ENCODE results near the gene SLC24A3. TPM values are rescaled to one million over a fixed set of nuclear protein-coding genes. Genes with fewer than 3 reads are reported as not detected.

Gene SLC24A3
- total RNA-seq, 4 donors from 2014 or later: 12.9 to 49.8 (median 27.6) TPM

GRCh38 chr20:19387251-19387650 lies 174.8 kb downstream of the SLC24A3 start:
- H3K4me1 ChIP-seq: no peaks in the 10 kb centered on the region
- DNase-seq: no peak
- no peaks in the 10 kb centered on the region for H3K36me3 ChIP-seq
- intact Hi-C loops (cut with DNase I; ENCODE audit: low total_unique reads): no loop called here
- no peak overlapping the region for H3K4me3 ChIP-seq
- no peaks in the 10 kb centered on the region for H3K9me3 ChIP-seq
- no peak overlapping the region for H3K27ac ChIP-seq
- TF ChIP-seq, protein P1, sequence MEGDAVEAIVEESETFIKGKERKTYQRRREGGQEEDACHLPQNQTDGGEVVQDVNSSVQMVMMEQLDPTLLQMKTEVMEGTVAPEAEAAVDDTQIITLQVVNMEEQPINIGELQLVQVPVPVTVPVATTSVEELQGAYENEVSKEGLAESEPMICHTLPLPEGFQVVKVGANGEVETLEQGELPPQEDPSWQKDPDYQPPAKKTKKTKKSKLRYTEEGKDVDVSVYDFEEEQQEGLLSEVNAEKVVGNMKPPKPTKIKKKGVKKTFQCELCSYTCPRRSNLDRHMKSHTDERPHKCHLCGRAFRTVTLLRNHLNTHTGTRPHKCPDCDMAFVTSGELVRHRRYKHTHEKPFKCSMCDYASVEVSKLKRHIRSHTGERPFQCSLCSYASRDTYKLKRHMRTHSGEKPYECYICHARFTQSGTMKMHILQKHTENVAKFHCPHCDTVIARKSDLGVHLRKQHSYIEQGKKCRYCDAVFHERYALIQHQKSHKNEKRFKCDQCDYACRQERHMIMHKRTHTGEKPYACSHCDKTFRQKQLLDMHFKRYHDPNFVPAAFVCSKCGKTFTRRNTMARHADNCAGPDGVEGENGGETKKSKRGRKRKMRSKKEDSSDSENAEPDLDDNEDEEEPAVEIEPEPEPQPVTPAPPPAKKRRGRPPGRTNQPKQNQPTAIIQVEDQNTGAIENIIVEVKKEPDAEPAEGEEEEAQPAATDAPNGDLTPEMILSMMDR (IDR thresholded peaks at IDR 0.05): no peak
- TF ChIP-seq POLR2A (IDR thresholded peaks at IDR 0.05): no peak
- no peaks in the 10 kb centered on the region for H3K27me3 ChIP-seq

- Histone ChIP-seq H3K27me3 (no peaks in the 10 kb centered on the region), H3K9me3 (no peaks in the 10 kb centered on the region), H3K4me3 (no peak overlapping the region), H3K27ac (no peak overlapping the region), H3K4me1 (no peaks in the 10 kb centered on the region), H3K36me3 (no peaks in the 10 kb centered on the region)
- TF ChIP-seq, protein P1 (IDR thresholded peaks at IDR 0.05): no peak
- no peak for TF ChIP-seq POLR2A (IDR thresholded peaks at IDR 0.05)
- DNase-seq: no peak
- intact Hi-C loops (cut with DNase I; ENCODE audit: low total_unique reads): no loop called here
Observed at GRCh38 chr20:19392344-19393130, 180.1 kb downstream of the SLC24A3 start.

GRCh38 chr20:19396460-19397081 lies 184.1 kb downstream of the SLC24A3 start:
- H3K4me3 ChIP-seq: no peak overlapping the region
- H3K4me1 ChIP-seq: no peaks in the 10 kb centered on the region
- DNase-seq: no peak
- TF ChIP-seq, protein P1 (IDR thresholded peaks at IDR 0.05): no peak
- no peak for TF ChIP-seq POLR2A (IDR thresholded peaks at IDR 0.05)
- H3K9me3 ChIP-seq: no peaks in the 10 kb centered on the region
- no peak overlapping the region for H3K27ac ChIP-seq
- H3K27me3 ChIP-seq: no peaks in the 10 kb centered on the region
- no peaks in the 10 kb centered on the region for H3K36me3 ChIP-seq
- intact Hi-C loops (cut with DNase I; ENCODE audit: low total_unique reads): no loop called here

GRCh38 chr20:19397226-19397625 lies 184.8 kb downstream of the SLC24A3 start:
- Histone ChIP-seq H3K36me3 (no peaks in the 10 kb centered on the region), H3K27me3 (no peaks in the 10 kb centered on the region), H3K9me3 (no peaks in the 10 kb centered on the region), H3K4me3 (no peak overlapping the region), H3K4me1 (no peaks in the 10 kb centered on the region), H3K27ac (no peak overlapping the region)
- TF ChIP-seq, protein P1 (IDR thresholded peaks at IDR 0.05): no peak
- TF ChIP-seq POLR2A (IDR thresholded peaks at IDR 0.05): no peak
- no peak for DNase-seq
- intact Hi-C loops (cut with DNase I; ENCODE audit: low total_unique reads): no loop called here

DNA sequence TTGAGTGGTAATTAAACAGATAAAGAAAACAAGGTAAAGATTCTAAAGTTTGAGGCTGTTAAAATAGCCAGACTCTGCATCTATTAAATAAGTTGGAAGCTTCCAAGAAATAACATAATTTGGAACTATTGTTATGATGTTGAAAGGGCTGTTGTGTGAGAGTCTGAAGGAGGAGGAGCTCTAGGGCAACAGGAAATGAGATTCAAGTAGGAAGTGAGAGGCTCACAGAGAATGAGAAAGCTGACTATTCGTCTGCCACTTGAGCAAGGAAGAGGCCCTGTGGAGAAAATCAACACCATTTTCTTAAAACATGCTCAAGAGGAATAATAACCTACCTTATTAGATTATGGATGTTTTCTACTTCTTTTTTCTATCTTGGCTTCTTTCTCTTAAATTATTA lies 185.2 kb downstream of the SLC24A3 start:
- Histone ChIP-seq H3K27me3 (no peaks in the 10 kb centered on the region), H3K36me3 (no peaks in the 10 kb centered on the region), H3K27ac (no peak overlapping the region), H3K9me3 (no peaks in the 10 kb centered on the region), H3K4me3 (no peak overlapping the region), H3K4me1 (no peaks in the 10 kb centered on the region)
- no peak for DNase-seq
- TF ChIP-seq POLR2A (IDR thresholded peaks at IDR 0.05): no peak
- TF ChIP-seq, protein P1 (IDR thresholded peaks at IDR 0.05): no peak
- intact Hi-C loops (cut with DNase I; ENCODE audit: low total_unique reads): no loop called here
